HG03457 (cell line): ENCODE results near the gene TUT7.
"Not testable (repeated sequence)": the region's sequence is repeated elsewhere in the genome, so short reads cannot be mapped to it uniquely, and the experiment has no call there.

ENCODE experiments used
- ATAC-seq: cut with Tn5 transposase; IDR thresholded peaks from one replicate; pipeline ENCODE4 v1.9.1; 2021; ENCODE audit warnings: moderate number of reproducible peaks; ENCODE audit not compliant: unreplicated experiment

The TUT7 gene

DNA sequence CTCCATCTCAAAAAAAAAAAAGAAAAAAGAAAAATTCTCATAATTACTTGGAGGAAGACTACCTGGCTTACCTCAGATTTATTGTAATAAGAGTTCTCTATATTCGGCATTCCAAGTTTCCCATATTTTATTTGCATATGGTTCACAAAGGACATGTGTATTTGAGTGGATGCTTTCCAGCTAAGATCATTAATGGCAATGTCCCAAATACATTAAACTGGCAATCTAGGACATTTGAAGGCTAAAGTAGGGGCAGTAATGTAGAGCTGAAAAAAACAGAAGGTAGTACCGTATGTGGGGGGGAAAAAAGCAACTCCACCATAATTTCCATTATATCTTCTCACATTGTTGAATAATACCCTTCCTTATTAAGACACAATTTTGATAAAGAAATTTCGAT lies 4.9 kb downstream of the TUT7 start:
- ATAC-seq, result no peak

DNA sequence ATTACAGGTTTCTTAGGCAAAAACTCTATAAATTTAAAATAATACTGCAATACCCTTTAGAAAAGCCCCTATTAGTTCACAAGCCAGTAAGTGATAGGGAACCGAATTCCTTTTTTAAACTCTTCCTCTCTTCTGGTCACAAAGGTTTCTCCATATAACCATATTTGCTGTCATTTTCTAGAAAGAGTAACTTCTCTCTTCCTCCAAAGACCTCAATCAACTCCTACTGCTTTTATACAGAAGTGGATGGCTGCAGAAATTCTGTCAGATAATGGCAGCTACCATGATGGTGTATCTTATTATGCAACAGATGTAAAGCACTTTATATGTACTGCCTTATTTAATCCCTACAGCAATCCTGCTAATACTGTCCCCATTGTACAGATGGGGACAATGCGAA lies 6.2 kb downstream of the TUT7 start:
- no peak for ATAC-seq

DNA sequence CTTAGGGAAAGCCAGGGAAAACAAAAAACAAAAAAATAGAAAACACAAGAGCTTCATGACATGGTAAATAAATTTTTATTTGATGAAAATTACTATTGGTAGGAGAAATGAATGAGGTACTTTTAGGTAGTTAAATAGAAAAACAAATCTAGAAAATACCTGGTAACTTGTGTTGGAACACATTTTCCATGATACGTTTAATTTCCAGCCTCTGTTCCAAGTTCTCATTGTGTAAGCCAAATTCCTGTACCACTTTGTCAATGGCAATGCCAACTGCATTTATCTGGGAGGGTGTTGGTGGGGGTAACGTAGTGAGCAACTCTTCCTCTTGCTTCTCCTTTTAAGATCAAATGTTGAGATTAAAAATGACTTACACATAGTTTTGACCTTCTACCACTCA lies 9.4 kb downstream of the TUT7 start:
- ATAC-seq, result no peak

DNA sequence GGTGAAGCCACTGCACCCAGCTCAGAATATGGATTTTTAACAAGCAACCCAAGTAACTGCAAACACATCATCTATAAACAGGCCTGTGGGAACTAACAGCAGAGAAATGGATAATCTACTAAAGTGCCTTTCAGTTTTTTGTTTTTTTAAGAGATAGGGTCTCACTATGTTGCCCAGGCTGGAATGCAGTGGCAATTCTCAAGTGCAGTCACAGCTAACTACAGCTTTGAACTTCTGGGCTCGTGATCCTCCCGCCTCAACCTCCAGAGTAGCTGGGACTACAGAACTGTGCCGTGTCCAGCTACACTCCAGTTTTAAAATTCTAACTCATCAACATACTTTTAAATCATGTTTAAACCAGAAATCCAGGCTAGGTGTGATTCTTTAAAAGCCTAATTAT lies 11.9 kb downstream of the TUT7 start:
- ATAC-seq, result no peak

DNA sequence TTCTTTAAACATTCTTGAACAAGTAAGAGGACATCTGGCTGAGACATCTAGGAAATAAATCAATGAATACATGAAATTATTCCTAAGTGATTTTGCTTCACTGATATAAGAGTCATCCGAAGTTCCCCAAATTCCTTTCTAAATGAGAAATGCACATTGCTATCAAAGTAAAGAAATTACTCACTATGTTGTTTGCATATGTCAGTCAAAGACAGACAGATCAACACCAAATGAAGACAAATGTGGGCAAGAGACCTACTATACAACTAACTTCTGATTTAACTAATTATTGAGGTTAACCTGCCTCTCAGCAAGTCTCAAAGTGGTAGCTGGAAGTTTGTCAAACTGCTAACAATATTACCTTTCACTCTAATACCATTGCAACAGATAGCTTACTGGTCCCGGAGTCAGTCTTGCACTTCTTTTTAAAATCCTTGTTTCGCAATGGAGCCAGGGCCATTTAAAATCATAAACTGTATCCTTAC lies 13.2 kb downstream of the TUT7 start:
- no peak for ATAC-seq

DNA sequence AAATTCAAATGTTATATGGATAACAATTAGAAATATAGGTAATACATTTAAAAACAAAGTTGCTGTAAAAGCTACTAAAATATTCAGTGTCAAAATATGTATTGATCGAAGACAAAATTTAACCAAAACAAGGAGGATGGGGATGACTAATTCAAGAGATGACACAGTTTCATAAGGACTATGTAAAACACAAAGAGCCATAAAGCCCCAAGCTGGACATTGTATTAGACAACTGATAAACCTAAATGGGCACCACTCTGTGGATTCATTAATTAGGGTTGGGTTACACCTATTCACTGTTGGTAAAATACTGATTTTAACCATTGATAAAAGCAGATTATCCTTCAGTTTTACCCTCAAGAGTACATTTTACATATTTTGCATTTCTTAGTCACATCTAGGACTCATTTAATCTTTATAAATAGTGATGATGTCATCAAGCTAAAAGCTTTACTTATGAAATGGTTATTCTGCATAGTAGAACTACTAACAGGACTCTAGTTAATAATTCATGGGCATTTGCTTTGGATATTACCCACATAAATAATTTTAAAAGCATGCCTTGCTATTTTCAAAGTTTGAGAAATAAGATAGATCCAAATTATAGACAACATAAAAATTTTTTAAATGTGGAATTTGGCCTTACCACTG lies 13.7 kb downstream of the TUT7 start:
- no peak for ATAC-seq

DNA sequence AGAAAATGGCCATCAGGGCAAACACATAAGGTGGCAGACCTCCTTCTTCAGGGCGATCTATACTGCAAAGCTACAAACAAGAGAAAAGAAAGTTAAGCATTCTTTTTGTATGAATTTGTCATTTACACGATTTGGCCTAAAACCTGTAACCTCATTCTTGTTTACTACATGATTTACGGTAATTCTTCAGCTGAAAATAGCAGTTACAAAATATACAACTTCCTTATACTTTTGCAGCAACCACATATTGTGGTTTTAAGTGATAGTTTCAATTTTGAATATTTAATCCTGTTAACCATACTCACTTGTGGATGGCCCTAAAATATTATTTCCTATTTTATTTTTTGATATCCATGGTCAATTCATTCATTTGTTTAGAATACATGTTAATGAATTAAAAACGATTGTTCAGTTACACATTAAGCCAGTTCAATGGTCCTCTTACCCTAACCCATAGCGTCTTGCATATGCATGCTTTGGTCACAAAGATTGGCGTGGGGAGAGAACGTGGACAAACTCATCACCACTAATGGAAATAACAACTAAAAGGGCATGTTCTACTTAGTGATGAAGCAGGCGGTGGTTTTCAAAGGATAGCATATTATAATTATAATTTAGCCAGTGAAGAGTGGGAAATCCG lies 16.6 kb downstream of the TUT7 start:
- no peak for ATAC-seq

DNA sequence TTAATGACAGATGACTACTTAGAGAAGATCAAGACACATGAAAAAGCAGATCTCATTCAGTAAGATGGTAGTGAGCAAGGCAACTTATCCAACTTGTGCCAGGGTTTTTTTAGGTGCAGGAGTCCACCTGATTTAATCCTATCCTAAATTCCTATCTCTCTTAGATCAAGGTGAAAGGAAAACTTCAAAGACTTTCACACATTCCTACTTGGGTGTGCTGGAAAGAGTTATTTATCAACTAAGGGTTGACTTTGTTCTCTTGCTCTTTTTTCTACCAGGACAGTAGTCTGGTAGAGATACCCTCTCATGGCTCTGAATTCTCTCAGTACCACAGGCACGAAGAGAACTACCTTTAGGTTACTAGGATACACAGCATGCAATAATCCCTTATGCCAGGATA lies 18.2 kb downstream of the TUT7 start:
- ATAC-seq, result no peak

DNA sequence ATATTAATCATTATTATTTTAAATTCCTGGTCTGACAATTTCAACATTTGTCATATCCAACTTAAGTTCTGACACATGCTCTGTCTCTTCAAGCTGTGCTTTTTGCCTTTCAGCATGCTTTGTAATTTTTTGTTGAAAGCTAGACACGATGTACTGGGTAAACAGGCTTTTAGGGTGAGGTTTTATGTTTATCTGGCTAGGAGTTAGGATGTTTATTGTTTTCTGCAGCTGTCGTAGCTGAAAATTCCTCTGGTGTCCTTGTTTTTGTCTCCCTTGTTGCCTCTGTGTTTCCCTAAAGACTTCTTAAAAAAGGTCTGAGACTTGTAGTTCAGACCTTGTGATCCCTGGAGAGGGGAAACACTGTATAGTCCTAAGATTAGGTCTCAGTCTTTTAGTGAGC lies 20.6 kb downstream of the TUT7 start:
- ATAC-seq, result no peak

DNA sequence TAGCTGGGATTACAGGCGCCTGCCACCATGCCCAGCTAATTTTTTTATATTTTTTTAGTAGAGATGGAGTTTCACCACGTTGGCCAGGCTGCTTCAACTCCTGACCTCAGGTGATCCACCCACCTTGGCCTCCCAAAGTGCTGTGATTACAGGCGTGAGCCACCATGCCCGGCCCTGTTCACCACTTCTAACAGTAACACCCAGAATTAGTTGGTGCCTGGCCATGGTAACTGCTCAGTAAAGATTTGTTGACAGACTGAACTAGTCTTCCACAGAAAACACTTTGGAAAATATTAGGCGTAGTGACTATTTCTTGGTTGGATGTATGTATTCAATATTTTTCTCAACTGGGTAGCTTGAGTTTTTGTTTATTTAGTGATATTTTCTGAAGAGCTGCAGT lies 24.0 kb downstream of the TUT7 start:
- ATAC-seq, result no peak

DNA sequence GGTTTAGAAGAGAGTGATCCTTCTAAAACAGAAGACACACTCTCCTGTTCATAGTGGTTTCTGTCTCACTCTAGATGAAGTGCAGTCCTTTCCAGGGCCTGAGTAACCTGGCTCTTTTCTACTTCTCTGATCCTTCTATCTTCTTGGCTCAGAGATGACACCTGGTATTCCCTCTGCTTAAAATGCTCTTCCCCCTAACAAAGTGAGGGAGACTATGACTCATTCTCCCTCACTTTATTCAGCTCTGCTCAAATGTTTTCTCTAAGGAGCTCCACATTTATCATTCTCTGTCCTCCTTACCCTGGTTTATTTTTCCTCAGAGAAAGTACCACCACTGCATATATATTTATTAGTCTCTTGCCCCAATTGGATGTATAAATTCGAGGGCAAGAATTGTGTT lies 24.6 kb downstream of the TUT7 start:
- ATAC-seq, result no peak

DNA sequence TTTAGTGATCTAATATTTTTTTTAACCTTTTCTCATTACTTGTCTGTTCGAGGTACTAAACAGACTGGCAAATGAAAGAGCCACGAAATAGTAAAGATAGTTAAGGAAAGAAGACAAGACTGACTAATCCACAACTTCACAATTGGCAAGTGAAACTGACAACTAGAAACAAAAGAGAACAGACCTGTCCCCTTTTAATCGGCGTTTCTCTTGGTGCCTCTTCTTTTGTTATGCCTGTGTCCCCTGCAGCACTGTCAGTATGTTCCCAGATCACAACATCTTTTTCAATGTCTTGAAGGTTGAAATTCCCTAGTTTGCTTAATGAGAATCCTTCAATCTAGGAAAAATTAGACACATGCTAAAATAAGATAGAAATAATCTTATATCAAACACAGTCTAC lies 26.1 kb downstream of the TUT7 start:
- ATAC-seq, result no peak

DNA sequence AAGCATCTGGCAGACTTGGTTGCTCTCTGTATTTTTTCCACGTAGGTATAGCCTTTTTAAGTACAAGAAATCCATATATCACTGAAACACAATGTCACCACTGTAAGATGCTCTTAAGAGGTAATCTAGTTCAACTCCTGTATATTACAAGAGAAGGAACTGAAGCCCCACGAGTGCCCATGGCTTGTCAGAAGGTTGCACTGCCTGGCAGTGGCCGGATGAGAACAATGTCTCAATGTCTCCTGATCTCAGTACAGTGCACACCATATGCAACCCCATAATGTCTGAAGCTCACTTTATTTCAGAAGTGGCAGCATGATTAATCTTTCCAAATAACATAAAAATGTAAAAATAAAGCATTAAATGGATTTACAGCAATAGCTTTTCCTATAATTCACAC lies 27.7 kb downstream of the TUT7 start:
- no peak for ATAC-seq

DNA sequence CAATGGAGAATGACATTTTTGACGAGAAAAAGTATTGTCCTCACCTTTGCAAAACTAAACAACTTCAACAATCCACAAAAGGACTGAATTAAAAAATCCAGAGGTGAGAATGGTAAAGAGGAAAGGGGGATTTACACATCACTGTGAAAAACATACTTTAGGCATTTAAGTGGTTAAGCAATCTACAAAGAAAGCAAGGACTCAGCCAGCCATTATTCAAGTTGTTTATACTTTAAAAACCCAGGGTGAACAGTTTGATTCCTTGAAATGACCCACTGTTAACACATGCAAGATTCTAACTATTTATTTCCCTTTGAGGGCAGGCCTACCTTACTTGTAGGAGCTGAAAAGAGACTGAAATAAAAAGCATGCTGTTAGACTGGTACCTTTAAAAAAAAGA lies 29.3 kb downstream of the TUT7 start:
- no peak for ATAC-seq

DNA sequence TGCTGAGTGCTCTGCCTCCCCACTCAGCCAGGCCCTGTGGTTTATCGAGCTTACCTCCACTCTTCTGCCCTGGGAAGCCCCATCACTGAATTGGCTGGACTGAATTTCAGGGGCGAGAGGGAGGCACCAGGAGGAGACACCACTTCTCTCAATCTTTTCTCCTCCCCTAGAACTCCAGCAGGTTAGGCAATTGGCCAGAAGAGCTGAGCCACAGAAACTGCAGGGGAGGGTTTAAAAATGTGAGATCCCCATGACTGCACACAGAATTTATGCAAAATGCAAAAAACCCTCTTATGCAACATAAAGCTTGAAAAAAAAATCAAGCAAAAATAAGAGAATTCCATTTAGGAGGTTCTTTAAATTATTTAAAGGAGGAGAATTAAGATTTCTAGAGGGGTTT lies 29.9 kb downstream of the TUT7 start:
- ATAC-seq, result no peak

DNA sequence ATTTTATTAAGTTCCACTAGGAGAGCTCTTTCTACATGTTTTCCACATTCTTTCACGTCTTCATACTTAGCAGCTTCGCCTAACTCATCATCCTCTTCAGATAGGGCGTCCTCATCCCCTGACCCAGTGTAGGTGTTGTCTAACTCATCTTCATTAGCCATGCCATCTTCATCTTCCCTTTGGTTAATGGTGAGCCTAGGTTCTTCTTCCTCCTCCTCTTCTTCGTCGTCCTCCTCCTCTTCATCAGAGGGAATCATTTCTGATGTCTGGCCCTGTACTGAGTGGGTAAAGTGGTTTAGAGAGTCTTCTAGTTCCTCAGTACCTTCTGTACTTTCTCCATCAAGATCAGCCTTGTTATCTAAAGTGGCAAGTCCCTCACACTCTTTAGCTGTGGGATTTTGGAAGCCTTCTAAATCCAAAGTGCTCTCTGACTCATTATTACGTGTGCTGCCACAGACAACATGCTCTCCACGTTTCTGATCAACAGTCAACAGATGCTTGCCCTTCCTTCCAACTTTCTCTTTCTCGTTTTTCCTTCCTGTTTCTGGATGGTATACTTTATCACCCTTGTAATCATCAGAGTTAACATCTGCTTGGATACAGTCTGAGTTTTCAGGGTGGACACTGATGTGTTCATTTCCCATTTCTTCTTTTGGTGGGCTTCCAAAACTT lies 31.1 kb downstream of the TUT7 start:
- no peak for ATAC-seq

DNA sequence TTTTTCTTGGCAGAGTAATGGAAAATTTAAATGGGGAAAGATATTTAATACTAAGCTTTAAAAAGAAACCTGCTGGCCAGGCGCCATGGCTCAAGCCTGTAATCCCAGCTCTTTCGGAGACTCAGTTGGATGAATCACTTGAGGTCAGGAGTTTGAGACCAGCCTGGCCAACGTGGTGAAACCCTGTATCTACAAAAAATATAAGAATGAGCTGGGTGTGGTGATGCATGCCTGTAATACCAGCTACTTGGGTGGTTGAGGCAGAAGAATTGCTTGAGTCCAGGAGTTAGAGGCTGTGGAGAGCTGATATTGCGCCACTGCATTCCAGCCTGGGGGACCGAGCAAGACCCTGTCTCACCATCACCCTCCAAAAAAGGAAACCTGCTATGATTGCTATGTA lies 32.8 kb downstream of the TUT7 start:
- no peak for ATAC-seq

DNA sequence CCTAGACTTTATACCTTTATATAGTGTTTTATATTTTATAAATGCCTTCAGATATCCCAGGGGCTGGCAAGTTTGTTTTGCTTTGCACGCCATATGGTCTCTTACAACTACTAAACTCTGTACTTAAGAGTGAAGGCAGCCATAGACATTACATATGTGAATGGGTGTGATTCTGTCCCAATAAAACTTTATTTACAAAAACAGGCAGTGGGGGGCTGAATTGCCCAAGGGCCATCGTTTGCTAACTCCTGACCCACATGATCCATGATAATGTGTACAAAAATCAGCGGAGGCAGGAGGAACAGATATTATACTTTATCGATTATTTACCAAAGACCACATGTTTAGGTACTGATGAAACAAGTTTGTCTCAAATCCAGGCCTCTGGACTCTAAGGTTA lies 36.0 kb downstream of the TUT7 start:
- ATAC-seq, result no peak

DNA sequence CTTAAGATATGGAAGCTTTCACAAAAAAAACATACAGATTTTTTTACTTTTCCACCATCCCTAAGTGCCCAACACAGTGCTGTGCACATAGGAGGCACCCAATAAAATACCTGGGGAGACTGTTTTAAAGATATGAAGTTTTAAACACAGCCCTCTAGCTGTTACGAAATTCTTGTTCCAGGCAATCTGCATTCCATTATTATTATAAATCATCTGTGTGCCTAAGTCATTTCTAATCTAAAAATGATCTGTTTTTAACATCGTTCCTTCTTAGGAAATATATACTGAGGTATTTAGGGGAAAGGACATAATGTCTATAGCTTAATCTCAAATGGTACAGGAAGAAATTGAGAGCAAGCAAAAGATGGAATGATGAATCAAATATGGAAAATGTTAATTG lies 39.1 kb downstream of the TUT7 start:
- no peak for ATAC-seq

DNA sequence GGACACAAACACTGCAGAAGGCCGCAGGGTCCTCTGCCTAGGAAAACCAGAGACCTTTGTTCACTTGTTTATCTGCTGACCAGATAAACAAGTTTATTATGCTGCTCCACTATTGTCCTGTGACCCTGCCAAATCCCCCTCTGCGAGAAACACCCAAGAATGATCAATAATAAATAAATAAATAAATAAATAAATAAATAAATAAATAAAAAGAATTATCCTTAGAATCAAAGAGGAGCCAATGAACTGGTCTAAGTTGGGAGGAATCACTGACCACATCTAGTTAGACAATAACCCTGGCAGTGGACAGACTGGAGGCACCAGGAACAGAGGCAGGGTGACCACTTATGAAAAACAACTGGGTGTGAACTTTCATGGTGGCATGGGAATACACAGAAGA lies 41.3 kb downstream of the TUT7 start:
- not testable (repeated sequence) for ATAC-seq

DNA sequence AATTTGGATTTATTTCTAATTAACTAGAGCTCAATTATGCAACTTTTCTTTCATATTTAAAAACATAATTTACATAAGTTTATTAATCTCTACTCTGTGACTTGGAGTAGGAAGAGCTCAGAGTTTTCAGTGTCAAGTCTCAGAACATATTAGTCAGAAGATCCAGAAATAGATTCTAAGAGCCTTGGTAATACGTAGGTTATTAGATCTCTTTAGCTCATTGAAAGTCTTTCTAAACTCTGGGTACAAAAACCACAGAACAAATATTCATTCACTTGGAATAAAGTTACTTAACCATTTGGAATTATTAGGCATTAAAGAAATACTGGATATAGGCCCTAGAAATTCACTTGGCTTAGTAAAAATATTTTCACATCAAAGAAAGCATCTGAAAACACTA lies 45.5 kb downstream of the TUT7 start:
- no peak for ATAC-seq

DNA sequence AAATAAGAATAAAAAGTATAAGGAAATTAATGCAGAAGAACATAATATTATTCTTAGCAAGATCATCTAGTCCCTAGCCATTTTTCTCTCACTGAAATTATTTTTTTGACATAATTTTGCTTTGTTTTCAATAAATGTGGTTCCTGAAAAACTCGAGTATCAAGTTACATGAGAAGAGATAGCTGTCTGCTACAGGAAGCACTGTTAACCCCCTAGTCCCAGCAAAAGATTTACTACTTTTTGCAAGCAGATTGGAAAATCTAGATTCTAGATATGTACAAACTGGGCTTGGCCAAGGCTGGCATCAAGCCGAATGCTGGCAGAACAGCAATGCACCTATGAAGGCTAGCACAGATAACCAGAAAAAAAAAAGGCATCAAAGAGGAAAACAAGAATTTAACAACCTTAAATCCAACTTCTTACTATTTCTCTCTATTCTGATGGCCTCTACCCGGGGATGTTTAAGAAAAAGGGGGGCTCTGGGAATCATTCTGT lies 49.9 kb downstream of the TUT7 start:
- ATAC-seq, result no peak
